ENCODE measurements around the gene ATXN7L1.
"Not testable (repeated sequence)": the region's sequence is repeated elsewhere in the genome, so short reads cannot be mapped to it uniquely, and the experiment has no call there.

ATXN7L1 gene

GRCh38 chr7:105705427-105705826 lies 171.0 kb downstream of the ATXN7L1 start:
- no peak for DNase-seq (ENCODE audit: low read depth)

GRCh38 chr7:105703207-105703930 lies 173.0 kb downstream of the ATXN7L1 start:
- no peak for DNase-seq (ENCODE audit: low read depth)

DNA sequence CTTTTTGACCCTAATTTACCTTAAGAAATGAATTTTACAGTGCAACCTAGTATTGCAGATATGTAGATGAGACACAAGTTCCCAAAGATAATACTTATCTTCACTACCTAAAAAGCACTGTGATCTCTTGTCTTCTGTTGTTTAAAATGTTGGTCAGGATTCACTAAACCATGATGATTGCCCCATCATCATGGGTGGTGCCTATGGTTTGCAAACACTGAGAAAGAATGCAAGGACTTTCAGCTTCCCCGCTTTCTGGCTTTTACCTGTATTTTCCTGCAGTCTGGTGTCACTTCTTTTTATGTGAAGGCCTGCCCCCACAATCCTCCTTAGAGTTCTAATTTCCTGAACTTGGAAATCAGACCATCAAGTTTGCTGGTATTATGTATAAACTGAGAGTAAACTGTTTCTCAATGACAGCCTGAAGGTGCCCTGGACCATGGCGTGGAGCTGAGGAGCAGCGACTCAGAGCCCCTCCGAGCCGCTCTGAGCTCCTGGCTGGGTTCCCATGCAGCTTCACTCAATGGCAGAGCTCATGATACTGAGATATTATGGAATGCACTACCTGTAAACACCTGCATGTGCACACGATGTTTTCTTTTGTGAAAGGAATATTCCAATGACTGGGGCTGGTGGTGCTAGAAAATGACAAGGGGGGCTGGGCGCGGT lies 176.7 kb downstream of the ATXN7L1 start:
- no peak for DNase-seq (ENCODE audit: low read depth)

GRCh38 chr7:105698531-105698930 lies 177.9 kb downstream of the ATXN7L1 start:
- DNase-seq (ENCODE audit: low read depth), result peak; percentile 24

- no peak for DNase-seq (ENCODE audit: low read depth)
Observed at GRCh38 chr7:105697753-105698152, 178.6 kb downstream of the ATXN7L1 start.

- not testable (repeated sequence) for DNase-seq (ENCODE audit: low read depth)
Observed at GRCh38 chr7:105697169-105697568, 179.2 kb downstream of the ATXN7L1 start.

DNA sequence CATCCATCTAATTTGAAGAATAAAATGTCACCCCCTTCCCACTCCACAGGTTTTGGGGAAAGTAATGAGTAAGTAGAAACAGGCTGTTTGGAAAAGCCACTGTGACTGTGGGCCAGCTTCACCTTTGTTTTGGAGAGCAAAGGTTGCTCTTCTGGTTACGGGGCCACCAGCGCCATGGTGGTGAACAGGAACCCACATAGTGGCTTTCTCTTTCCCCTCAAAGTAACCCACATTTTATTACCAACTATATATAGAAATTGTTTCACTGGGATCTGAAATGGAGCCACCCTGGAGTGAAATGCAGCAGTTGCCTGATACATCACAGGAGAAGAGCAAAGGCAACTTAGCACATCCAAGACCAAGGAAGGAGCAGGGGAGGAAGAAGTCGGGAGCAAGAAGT lies 182.8 kb downstream of the ATXN7L1 start:
- no peak for DNase-seq (ENCODE audit: low read depth)

GRCh38 chr7:105691680-105692564 lies 184.5 kb downstream of the ATXN7L1 start:
- DNase-seq (ENCODE audit: low read depth), result peak; percentile 77

DNA sequence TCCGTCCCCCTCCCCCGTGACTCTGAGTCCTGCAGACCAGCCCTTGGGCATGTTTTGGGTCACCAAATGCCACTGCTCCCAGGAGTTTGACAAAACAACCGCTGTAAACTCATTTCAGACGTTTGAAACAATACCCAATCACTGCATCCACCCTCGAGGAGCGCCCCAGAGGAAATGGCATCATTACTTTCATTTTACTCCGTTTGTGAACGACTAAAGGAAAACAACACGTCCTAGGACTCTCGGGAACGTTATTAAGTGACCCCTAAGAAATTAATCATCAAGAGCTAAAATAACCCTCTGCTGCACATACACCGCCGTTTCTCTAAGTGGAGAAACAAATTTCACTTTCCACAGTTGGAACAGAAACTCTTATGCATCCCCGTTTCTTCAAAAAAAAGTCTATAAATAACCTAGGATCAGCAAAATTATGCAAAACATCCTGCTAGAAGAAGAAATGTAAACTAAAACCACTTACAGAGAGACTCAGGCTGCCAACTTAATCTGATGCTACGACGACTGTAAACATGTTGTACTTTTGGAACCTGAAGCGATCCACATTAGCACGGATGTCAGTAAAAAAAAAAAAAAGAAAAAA lies 185.2 kb downstream of the ATXN7L1 start:
- peak; percentile 56 for DNase-seq (ENCODE audit: low read depth)

GRCh38 chr7:105690325-105690945 lies 186.0 kb downstream of the ATXN7L1 start:
- DNase-seq (ENCODE audit: low read depth), result peak; percentile 74

DNA sequence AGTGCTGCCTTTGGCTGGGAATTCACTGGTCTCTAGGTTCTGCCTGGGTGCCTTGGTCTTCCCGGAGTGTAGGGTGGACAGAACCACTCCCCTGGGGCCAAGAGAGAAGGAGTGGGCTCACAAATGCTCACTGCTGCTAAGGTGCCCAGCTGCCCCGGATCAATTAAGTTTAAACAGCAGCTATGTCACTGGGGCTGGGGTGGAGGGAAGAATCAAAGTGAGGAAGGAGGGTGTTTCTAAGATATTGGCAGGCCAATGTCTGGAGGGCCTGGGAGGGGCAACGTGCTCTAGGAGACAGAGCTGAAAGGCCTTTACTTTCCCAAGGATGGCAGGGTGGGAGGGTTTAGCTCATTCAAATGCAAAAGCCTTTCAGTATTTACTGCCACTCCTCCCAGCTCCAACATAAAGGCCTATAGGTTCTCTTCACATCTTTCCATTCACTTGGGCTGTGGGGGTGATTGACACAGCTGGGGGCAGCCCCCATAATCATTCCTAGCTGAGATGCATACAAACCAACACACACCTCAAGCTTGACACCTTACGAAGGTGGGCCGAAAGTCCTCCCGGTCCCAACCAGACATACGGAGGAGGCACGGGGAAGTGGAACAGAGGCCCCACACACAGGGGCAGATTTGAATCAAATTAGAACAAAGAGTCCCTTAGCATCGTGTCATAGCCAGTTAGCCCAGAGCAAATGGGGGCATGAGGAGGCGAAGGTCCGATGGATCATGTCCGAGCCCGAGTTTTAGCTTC lies 187.2 kb downstream of the ATXN7L1 start:
- DNase-seq (ENCODE audit: low read depth), result no peak

GRCh38 chr7:105688617-105689016 lies 187.8 kb downstream of the ATXN7L1 start:
- no peak for DNase-seq (ENCODE audit: low read depth)

GRCh38 chr7:105685161-105685560 lies 191.2 kb downstream of the ATXN7L1 start:
- peak; percentile 5 for DNase-seq (ENCODE audit: low read depth)

DNA sequence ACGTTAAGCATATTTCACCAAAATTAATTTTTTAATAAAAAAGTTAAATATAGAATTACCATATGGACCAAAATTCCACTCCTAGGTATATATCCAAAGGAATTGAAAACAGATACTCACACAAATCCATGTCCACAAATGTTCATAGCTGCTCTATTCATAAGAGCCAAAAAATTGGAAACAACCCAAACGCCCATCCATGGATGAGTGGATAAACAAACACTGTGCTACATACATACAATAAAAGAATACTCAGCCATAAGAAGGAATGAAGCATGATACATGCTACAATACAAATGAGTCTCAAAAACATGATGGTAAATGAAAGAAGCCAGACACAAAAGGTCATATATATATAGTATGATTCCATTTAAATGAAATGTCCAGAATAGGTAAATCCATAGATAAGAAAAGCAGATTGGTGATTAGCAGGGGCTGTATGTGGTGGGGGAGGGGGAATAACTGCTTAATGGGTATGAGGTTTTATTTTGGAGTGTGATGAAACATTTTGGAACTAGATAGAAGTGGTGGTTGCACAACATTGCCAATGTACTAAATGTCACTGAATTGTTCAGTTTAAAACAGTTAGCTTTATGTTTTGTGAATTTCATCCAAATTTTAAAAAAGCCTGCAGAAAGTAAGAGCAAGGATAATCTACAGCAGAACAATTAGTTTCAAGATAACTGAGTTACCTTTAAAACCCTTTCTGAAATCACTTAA lies 193.9 kb downstream of the ATXN7L1 start:
- no peak for DNase-seq (ENCODE audit: low read depth)

- no peak for DNase-seq (ENCODE audit: low read depth)
Observed at GRCh38 chr7:105680505-105681187, 195.8 kb downstream of the ATXN7L1 start.

- no peak for DNase-seq (ENCODE audit: low read depth)
Observed at GRCh38 chr7:105678811-105679495, 197.4 kb downstream of the ATXN7L1 start.

DNA sequence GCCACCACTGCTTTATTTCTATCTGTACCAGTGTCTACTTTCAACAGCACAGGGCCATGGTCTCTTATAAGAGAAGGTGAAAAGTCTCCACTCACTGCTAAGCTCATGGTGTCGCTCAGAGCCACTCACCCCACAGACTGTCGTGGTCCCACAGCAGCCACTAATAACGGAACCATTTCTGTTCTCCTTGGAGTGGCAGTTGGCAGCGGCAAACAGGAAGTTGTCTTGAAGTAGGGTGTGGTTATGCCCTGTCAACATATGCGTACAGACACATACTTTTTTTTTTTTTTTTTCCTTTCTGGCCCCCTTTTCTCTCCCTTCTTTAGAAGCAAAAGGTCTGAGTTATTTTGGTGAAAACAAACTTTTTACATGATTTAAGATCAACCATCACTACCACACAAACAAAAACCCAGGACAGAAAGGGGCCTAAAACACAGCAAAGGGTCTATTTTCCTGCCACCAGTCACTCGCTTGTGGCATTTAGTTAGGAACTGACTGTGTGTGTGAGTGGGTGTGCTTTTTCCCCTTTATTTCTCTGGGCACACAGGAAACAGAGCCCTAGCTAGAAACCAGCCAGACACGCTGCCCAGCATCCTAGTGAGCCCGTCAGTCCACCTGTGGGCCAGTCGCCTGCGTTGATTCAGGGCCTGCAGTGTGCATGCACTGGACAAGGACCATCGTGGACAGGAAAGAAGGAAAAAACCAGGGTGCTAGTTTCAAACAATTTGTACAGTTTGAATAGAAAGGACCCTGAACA lies 198.4 kb downstream of the ATXN7L1 start:
- DNase-seq (ENCODE audit: low read depth), result no peak

DNA sequence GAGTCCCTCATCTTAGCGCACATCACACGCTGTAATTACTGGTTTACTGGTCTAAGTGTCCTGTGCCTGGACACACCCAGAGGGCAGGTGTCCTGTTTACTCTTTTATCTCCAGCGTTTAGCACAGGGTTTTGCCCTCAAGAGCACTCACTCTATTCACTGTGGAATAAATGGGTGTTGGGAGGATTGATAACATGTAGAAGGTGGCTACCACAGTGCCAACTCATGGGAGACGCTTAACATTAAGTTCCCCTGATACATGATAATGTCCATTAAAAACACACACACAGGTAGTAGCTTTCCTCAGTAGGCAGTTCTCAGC lies 199.0 kb downstream of the ATXN7L1 start:
- DNase-seq (ENCODE audit: low read depth), result no peak

GRCh38 chr7:105675934-105676371 lies 200.4 kb downstream of the ATXN7L1 start:
- DNase-seq (ENCODE audit: low read depth), result no peak

Measured in EH (cell line).